Esophagus squamous epithelium (tissue), 4 donors: ENCODE data around the gene CNBD2.

Experiments used
- CTCF ChIP-seq, 6 experiments: fragments of 450-650 bp in 4 of 6; fragments of 200-600 bp in 2 of 6; sonication (generic) in 2 of 6; IDR thresholded peaks; one replicate each; pipeline ENCODE4 v1.5.1; 2016 to 2019; ENCODE audit warnings: antibody characterized with exemption in 6 of 6, mild to moderate bottlenecking in 4 of 6, moderate library complexity in 4 of 6
- POLR2A ChIP-seq, 4 donors: fragments of 450-650 bp; IDR thresholded peaks; one replicate each; pipeline ENCODE4 v1.6.1; 2017; ENCODE audit warnings: antibody characterized with exemption in 4 of 4, mild to moderate bottlenecking in 4 of 4, moderate library complexity in 3 of 4

GRCh38 chr20:35947907-35948306 is 20.5 kb upstream of the CNBD2 start:
- TF ChIP-seq CTCF (IDR thresholded peaks at IDR 0.05), result no peak
- no peak for TF ChIP-seq POLR2A (IDR thresholded peaks at IDR 0.05)
